Amygdala (tissue), 56 donors: ENCODE data around the gene SPDYE18.
"Not testable (repeated sequence)": the region's sequence is repeated elsewhere in the genome, so short reads cannot be mapped to it uniquely, and the experiment has no call there.

Experiments used
- DNase-seq, 56 donors: peaks; one replicate each; lab custom pipeline; 2025; lab: John Stamatoyannopoulos, UW

Gene SPDYE18

DNA sequence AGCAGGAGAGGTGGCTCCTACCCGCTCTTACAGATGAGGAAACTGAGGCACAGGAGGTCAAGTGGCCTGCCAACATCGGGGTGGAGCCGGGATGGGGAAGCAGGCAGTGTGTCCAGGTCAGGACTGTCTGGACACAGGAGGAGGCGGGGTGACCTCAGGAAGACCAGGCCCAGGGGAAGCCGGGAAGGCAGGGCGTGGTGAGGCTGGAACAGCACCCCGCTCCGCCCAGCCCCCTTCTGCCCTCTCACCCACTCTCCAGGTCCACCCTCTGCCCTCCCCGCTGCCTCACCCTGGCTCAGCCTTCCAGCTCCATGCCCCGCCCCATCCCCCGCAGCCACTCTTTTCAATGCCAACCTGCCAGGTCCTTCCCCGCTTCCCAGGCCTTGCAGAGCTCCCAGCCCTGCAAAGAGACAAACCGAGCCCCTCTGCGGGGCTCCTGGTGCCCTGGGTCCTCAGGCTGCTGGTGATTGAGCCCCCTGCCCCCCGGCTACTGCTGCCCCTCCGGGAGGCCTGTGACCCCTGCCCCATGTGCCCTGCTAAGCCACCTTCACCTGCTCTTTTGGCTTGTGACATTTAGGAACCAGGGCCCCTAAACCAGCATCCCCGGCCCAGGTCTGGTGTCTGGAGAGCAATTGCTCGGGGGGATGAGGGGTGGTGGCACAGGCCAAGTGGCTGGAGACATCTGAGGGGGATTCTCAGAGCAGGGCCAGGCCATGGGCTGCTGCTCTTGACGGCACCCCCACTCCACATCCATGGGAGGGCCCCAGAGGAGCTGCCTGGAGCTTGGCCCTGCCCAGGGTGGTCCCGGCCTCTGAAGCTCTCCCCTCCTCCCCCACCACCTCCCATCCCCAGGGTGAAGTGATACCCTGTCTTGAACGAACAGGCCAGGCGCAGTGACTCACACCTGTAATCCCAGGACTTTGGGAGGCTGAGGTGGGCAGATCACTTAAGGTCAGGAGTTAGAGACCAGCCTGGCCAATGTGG lies 55.9 kb downstream of the SPDYE18 start:
- not testable (repeated sequence) for DNase-seq

DNA sequence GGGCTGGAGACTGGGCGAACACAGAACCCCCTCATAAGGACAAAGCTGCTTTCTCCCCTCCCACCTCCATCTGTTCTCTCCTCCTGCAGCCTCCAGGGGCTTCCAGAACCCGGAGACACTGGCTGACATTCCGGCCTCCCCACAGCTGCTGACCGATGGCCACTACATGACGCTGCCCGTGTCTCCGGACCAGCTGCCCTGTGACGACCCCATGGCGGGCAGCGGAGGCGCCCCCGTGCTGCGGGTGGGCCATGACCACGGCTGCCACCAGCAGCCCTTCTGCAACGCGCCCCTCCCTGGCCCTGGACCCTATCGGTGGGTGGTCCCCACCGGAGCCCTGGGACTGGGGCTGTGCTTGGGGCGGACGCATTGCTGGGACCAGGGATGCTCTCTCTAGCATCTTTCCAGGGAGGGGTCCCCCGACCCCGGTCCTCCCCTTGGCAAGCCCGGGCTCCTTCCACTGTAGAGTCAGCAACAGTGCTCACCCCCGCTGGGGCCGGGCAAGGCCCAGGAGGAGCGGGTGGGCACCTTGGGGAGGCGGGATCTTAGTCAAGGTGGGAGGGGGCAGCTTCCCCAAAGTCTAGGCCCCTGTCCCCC lies 56.8 kb downstream of the SPDYE18 start:
- not testable (repeated sequence) for DNase-seq

DNA sequence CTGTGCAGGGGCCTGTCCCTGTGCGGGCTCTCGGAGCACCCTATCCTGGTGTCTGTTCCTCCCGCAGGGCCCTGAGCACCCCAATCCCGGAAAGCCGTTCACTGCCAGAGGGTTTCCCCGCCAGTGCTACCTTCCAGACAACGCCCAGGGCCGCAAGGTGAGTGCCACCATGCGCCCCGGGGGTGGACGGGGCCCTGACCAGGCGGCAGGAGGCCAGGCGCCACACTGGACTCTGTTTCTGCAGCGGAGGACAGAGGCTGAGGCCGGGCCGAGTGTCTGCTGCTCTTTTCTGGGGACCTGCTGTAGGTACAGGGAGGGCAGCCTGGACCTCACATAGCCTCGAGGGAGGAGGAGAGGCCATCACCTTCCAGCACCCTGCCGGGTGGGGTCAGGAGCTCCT lies 58.2 kb downstream of the SPDYE18 start:
- not testable (repeated sequence) for DNase-seq

DNA sequence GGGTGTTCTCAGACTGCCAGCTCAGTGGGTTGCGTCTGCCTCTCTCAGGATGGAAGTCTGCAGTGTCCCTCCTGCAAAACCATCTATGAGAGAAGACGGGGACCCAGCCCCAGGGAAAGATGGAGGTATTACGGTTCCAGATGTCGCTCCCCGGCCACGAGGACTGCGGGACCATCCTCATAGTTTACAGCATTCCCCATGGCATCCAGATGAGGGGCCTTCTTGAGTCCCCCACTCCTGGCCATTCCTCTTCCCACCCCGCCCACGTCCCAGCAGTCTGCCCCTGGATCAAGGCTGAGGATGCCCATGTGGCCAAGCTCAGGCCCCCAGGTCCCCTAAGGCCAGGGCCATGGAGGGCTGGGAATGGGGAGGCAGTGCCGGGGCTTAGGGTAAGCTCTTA lies 59.1 kb downstream of the SPDYE18 start:
- DNase-seq: not testable (repeated sequence)

DNA sequence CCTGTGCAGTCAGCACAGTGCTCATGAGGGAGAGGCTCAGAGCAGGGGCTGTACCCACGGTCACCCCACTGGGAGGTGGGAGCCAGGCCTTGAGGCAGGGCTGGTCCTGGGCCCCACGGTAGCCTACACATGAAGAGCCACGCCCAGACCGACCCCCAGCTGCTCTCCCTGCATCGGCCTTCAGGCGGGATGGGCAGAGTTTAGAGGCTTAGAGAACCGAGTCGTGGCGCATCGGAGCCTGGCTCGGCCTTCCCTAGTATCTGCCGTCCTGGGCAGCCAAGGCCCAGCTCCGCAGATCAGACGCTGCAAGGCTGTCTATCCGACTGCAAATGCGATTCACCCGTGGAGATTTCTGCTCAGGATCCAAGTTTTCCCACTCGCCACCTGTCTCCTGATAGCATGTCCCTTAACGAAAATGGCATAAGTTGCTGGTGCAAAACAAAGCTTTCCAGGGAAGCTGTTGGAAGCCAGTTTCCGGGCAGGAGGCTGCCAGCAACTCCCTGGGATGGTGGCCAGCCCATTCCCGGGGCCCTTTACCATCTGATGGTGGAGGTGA lies 59.6 kb downstream of the SPDYE18 start:
- peak in 1 of 56 donors; percentile 8 for DNase-seq

DNA sequence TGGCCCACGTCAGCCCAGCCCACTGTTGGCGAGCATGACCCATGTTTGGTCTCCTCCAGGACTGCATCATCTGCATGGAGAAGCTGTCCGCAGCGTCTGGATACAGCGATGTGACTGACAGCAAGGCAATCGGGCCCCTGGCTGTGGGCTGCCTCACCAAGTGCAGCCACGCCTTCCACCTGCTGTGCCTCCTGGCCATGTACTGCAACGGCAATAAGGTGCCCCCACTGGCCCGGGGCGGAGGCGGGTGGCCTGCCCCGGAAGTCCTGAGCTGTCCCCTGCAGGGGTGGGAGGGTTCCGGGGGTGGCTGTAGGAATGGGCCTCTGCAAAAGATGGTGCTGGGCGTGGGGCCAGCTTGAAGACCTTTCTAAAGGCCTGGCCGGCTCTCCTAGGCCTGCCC lies 60.3 kb downstream of the SPDYE18 start:
- DNase-seq: not testable (repeated sequence)
